A673 (cell line): ENCODE measurements around the gene BLOC1S3.

Source experiments
- EZH2 ChIP-seq: fragments of 200-600 bp; sonication (generic); IDR thresholded peaks from 2 replicates; pipeline ENCODE4 v1.6.1; 2017; ENCODE audit warnings: borderline replicate concordance, low read depth, mild to moderate bottlenecking, mixed read lengths, antibody characterized with exemption, low read length; ENCODE audit not compliant: poor library complexity, severe bottlenecking
- TF ChIP-seq, protein P1 (sequence below): fragments of 300-800, 200-600 bp; sonication (generic); conservative IDR thresholded peaks from 2 replicates; pipeline ENCODE4 v1.5.1; 2017; ENCODE audit warnings: low read depth, mild to moderate bottlenecking, antibody characterized with exemption, low read length, moderate library complexity, mixed read lengths

DNA sequence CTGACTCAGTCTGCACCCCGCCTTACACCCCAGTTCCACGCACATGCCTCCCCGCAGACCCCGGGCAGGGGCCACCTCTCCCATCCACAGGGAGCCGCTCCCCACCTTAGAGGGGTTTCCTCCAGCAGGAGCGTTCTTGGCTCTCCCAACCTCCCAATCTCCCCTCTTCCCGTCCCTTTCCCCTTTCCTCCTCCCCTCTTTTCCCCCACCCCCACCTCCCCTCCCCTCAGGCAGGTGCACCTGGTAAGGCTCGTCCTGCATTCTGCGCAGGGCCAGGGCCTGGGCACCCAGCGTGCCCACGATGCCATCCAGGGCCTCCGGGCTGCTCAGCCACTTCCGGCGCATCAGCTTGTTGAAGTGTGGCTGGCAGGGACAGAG is 39.4 kb downstream of the BLOC1S3 start:
- TF ChIP-seq, protein P1, sequence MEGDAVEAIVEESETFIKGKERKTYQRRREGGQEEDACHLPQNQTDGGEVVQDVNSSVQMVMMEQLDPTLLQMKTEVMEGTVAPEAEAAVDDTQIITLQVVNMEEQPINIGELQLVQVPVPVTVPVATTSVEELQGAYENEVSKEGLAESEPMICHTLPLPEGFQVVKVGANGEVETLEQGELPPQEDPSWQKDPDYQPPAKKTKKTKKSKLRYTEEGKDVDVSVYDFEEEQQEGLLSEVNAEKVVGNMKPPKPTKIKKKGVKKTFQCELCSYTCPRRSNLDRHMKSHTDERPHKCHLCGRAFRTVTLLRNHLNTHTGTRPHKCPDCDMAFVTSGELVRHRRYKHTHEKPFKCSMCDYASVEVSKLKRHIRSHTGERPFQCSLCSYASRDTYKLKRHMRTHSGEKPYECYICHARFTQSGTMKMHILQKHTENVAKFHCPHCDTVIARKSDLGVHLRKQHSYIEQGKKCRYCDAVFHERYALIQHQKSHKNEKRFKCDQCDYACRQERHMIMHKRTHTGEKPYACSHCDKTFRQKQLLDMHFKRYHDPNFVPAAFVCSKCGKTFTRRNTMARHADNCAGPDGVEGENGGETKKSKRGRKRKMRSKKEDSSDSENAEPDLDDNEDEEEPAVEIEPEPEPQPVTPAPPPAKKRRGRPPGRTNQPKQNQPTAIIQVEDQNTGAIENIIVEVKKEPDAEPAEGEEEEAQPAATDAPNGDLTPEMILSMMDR = no peak
- no peak for TF ChIP-seq EZH2
